Measurements from ENCODE around the gene TOP2A. TPM values are rescaled to one million over a fixed set of nuclear protein-coding genes. Genes with fewer than 3 reads are reported as not detected.

Gene TOP2A
- polyA plus RNA-seq, 1 of the 3 experiments (the other 2 are of a cell fraction), result 20.6 TPM

DNA sequence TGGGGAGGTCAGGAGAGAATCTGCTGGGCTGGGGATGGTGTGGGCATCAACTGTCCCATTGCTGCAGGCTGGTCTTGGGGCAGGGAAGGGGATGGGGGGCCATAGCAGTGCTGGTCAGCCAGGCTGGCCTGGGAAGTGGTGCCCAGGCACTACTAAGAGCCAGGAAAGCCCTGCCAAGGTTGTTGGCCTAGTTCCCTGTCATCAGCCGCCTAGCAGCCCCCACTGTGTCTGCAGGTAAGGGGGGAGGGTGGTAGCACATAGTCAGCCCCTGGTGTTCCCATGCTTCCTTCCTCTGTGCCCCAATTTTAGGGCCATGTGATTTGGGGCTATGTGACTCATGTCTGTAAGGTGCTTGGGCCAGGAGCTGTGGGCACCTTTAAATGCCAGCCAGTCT lies 70.9 kb downstream of the TOP2A start (continued):
- TF ChIP-seq, protein P1, sequence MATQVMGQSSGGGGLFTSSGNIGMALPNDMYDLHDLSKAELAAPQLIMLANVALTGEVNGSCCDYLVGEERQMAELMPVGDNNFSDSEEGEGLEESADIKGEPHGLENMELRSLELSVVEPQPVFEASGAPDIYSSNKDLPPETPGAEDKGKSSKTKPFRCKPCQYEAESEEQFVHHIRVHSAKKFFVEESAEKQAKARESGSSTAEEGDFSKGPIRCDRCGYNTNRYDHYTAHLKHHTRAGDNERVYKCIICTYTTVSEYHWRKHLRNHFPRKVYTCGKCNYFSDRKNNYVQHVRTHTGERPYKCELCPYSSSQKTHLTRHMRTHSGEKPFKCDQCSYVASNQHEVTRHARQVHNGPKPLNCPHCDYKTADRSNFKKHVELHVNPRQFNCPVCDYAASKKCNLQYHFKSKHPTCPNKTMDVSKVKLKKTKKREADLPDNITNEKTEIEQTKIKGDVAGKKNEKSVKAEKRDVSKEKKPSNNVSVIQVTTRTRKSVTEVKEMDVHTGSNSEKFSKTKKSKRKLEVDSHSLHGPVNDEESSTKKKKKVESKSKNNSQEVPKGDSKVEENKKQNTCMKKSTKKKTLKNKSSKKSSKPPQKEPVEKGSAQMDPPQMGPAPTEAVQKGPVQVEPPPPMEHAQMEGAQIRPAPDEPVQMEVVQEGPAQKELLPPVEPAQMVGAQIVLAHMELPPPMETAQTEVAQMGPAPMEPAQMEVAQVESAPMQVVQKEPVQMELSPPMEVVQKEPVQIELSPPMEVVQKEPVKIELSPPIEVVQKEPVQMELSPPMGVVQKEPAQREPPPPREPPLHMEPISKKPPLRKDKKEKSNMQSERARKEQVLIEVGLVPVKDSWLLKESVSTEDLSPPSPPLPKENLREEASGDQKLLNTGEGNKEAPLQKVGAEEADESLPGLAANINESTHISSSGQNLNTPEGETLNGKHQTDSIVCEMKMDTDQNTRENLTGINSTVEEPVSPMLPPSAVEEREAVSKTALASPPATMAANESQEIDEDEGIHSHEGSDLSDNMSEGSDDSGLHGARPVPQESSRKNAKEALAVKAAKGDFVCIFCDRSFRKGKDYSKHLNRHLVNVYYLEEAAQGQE (IDR thresholded peaks at IDR 0.05; ENCODE audit: low read depth, low read length), result no peak

DNA sequence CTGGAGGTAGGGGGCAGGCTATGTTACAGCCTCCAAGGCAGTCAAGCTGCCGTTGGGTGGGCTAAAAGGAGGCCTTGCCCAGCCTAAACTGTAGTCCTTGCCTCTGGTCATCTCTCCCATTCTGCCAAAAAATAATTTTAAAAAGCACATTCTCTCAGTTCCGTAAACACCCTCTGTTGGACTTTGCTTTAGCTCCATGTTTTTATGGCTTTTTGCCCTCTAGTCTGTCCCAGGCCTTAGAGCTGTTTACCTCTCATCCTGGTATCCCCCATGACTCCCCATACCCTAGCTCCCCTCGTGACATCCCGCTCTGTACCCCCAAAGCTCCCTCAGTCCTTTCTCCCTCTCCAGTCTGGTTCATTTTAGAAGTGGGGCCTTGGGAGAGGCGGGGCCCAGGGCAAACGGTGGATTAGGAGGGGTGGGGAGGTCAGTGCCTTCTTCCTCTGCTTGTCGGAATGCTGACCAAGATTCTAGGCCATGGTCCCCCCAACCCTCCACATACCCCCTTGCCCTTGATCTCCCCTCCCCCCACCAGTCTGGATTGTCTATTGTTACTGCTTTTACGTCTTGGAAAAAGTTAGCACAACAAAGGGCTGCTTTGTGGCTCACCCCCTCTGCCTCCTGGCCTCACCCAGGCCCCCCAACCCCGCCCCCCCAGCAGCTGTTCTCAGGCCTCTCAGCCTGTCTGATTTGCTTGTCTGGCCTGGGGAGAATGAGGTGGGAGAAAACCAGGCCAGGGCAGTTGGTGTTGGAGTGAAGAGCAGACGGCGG lies 71.5 kb downstream of the TOP2A start:
- Histone ChIP-seq H3K36me3 (replicated peaks in 1 of 2; ENCODE audit: control insufficient read depth in 1 of 2, insufficient read depth in 2 of 2, low read length in 1 of 2) (peaks cover 13 to 20% of the 10 kb centered on the region in 2 experiments), H2AFZ (ENCODE audit: low read depth) (no peak overlapping the region), H3K9me2 (no peaks in the 10 kb centered on the region), H3K4me2 (peak overlapping the region; percentile 97), H3K4me3 (ENCODE audit: low read depth in 2 of 2, low read length in 1 of 2) (peak overlapping the region; percentile 69 to 78; a peak in 3 of 4 replicates), H3K79me2 (ENCODE audit: insufficient read depth) (peaks cover 85% of the 10 kb centered on the region), H4K20me1 (ENCODE audit: insufficient read depth) (peaks cover 54% of the 10 kb centered on the region), H3F3A (replicated peaks; ENCODE audit: insufficient read depth) (no peaks in the 10 kb centered on the region), H3K27ac (ENCODE audit: low read depth in 2 of 2, low read length in 1 of 2) (peak overlapping the region; percentile 69 to 99), H3K9ac (peak overlapping the region; percentile 64; the same call in 1 of the 2 replicates), H3K9me3 (no peaks in the 10 kb centered on the region), H3K27me3 (ENCODE audit: insufficient read depth) (no peaks in the 10 kb centered on the region), H3K4me1 (ENCODE audit: control insufficient read depth in 1 of 2, insufficient read depth in 2 of 2, low read depth in 1 of 2, low read length in 1 of 2) (peaks cover 69 to 81% of the 10 kb centered on the region in 2 experiments)
- DNase-seq, result no peak
- CTCF ChIA-PET, result interaction anchor here (0.9 to 57.6 kb wide), 7 partner anchors 9 to 154 kb away, joined by 3 to 1706 read pairs (median 6); partner anchors contain the start of genes CDC6 and RARA
- POLR2A ChIA-PET, result interaction anchor here (0.9 to 2.5 kb wide), 2 partner anchors 14 to 39 kb away, joined by 3 to 8 read pairs; no protein-coding TSS in a partner anchor
- TF ChIP-seq, protein P2, sequence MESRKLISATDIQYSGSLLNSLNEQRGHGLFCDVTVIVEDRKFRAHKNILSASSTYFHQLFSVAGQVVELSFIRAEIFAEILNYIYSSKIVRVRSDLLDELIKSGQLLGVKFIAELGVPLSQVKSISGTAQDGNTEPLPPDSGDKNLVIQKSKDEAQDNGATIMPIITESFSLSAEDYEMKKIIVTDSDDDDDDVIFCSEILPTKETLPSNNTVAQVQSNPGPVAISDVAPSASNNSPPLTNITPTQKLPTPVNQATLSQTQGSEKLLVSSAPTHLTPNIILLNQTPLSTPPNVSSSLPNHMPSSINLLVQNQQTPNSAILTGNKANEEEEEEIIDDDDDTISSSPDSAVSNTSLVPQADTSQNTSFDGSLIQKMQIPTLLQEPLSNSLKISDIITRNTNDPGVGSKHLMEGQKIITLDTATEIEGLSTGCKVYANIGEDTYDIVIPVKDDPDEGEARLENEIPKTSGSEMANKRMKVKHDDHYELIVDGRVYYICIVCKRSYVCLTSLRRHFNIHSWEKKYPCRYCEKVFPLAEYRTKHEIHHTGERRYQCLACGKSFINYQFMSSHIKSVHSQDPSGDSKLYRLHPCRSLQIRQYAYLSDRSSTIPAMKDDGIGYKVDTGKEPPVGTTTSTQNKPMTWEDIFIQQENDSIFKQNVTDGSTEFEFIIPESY (IDR thresholded peaks at IDR 0.05; ENCODE audit: borderline replicate concordance, low read depth), result no peak
- TF ChIP-seq ELF1 (IDR thresholded peaks at IDR 0.05), result no peak
- TF ChIP-seq RCOR1 (IDR thresholded peaks at IDR 0.05; ENCODE audit: low read length), result no peak
- TF ChIP-seq CHD2 (IDR thresholded peaks at IDR 0.05; ENCODE audit: low read length, partially characterized antibody), result no peak
- no peak for TF ChIP-seq MEF2A (IDR thresholded peaks at IDR 0.05; ENCODE audit: borderline replicate concordance, low read depth)
- no peak for TF ChIP-seq TAF1 (IDR thresholded peaks at IDR 0.05; ENCODE audit: borderline replicate concordance, low read depth, low read length)
- no peak for TF ChIP-seq FOXM1 (IDR thresholded peaks at IDR 0.05; ENCODE audit: low read depth)
- TF ChIP-seq, protein P3, sequence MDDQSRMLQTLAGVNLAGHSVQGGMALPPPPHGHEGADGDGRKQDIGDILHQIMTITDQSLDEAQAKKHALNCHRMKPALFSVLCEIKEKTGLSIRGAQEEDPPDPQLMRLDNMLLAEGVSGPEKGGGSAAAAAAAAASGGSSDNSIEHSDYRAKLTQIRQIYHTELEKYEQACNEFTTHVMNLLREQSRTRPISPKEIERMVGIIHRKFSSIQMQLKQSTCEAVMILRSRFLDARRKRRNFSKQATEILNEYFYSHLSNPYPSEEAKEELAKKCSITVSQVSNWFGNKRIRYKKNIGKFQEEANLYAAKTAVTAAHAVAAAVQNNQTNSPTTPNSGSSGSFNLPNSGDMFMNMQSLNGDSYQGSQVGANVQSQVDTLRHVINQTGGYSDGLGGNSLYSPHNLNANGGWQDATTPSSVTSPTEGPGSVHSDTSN (IDR thresholded peaks at IDR 0.05), result no peak
- no peak for TF ChIP-seq EZH2phosphoT487 (IDR thresholded peaks at IDR 0.05; ENCODE audit: borderline replicate concordance, low read depth)
- no peak for TF ChIP-seq RXRA (IDR thresholded peaks at IDR 0.05; ENCODE audit: borderline replicate concordance, low read depth)
- no peak for TF ChIP-seq RAD21 (IDR thresholded peaks at IDR 0.05; ENCODE audit: low read length)
- TF ChIP-seq FOXJ3 (CRISPR knock-in tag; IDR thresholded peaks at IDR 0.05), result no peak
- no peak for TF ChIP-seq TEAD4 (IDR thresholded peaks at IDR 0.05; ENCODE audit: borderline replicate concordance, insufficient read depth)
- TF ChIP-seq, protein P4, sequence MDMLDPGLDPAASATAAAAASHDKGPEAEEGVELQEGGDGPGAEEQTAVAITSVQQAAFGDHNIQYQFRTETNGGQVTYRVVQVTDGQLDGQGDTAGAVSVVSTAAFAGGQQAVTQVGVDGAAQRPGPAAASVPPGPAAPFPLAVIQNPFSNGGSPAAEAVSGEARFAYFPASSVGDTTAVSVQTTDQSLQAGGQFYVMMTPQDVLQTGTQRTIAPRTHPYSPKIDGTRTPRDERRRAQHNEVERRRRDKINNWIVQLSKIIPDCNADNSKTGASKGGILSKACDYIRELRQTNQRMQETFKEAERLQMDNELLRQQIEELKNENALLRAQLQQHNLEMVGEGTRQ (IDR thresholded peaks at IDR 0.05; ENCODE audit: borderline replicate concordance, low read depth, low read length), result no peak
- no peak for TF ChIP-seq NFIC (IDR thresholded peaks at IDR 0.05; ENCODE audit: borderline replicate concordance)
- TF ChIP-seq, protein P5, sequence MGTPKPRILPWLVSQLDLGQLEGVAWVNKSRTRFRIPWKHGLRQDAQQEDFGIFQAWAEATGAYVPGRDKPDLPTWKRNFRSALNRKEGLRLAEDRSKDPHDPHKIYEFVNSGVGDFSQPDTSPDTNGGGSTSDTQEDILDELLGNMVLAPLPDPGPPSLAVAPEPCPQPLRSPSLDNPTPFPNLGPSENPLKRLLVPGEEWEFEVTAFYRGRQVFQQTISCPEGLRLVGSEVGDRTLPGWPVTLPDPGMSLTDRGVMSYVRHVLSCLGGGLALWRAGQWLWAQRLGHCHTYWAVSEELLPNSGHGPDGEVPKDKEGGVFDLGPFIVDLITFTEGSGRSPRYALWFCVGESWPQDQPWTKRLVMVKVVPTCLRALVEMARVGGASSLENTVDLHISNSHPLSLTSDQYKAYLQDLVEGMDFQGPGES (IDR thresholded peaks at IDR 0.05; ENCODE audit: low read depth, low read length), result no peak
- TF ChIP-seq FOSL2 (IDR thresholded peaks at IDR 0.05; ENCODE audit: borderline replicate concordance, low read depth), result no peak
- TF ChIP-seq YY1 (IDR thresholded peaks at IDR 0.05; ENCODE audit: low read depth), result no peak
- no peak for TF ChIP-seq MXI1 (IDR thresholded peaks at IDR 0.05; ENCODE audit: low read depth, low read length)
- WGBS (ENCODE audit: low lambda C conversion rate), result 68% methylated on average over 11 of the region's 11 CpGs
